ENCODE data around the gene PCNT. TPM values are rescaled to one million over a fixed set of nuclear protein-coding genes. Genes with fewer than 3 reads are reported as not detected.

Gene PCNT
- total RNA-seq, 6 experiments from 2014 or later, result 23.2 to 26.9 (median 25.5) TPM

DNA sequence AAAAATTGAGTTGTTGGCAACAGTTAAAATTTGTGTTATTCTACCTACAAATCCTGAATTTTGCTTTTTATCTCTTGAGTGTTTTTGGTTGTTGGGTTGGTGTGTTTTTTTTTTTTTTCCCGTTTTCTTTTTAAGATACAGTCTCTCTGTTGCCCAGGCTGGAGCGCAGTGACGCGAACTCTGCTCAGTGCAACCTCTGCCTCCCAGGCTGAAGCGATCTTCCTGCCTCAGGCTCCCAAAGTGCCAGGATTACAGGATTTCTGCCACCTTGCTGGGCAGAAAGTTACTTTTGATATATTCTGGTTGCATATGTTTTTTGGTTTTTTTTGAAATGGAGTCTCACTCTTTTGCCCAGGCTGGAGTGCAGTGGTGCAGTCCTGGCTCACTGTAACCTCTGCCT, 4.2 kb downstream of the PCNT start:
- H3K27ac Mint-ChIP-seq, result no peak overlapping the region
- peaks cover 50% of the 10 kb centered on the region for H3K4me1 Mint-ChIP-seq (ENCODE audit: low read depth)
- no peak overlapping the region for H3K4me3 Mint-ChIP-seq
- TF ChIP-seq, protein P1, sequence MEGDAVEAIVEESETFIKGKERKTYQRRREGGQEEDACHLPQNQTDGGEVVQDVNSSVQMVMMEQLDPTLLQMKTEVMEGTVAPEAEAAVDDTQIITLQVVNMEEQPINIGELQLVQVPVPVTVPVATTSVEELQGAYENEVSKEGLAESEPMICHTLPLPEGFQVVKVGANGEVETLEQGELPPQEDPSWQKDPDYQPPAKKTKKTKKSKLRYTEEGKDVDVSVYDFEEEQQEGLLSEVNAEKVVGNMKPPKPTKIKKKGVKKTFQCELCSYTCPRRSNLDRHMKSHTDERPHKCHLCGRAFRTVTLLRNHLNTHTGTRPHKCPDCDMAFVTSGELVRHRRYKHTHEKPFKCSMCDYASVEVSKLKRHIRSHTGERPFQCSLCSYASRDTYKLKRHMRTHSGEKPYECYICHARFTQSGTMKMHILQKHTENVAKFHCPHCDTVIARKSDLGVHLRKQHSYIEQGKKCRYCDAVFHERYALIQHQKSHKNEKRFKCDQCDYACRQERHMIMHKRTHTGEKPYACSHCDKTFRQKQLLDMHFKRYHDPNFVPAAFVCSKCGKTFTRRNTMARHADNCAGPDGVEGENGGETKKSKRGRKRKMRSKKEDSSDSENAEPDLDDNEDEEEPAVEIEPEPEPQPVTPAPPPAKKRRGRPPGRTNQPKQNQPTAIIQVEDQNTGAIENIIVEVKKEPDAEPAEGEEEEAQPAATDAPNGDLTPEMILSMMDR (IDR thresholded peaks at IDR 0.05), result no peak
- no peaks in the 10 kb centered on the region for H3K27me3 Mint-ChIP-seq (ENCODE audit: insufficient read depth)
- DNase-seq, result no peak
- no peaks in the 10 kb centered on the region for H3K9me3 Mint-ChIP-seq
- peaks cover 35% of the 10 kb centered on the region for H3K36me3 Mint-ChIP-seq (ENCODE audit: low read depth)

DNA sequence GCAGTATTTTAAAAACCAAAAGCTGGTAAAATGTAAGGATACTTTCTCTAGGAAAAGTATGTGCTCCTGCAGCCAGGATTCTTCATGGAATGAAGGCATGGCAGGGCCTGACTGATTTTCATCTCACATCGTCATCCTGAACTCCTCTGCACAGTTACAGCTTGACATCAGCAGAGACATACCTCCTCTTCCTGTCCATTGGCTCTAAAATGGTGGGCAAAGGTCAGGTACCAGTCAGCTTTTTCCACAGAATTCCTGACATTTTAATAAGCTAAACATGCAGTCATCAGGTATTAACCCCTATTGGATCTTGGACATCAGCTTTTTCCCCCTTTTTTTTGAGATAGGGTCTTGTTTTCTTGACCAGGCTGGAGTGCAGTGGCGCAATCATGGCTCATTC, 5.8 kb downstream of the PCNT start:
- Mint-ChIP-seq H3K36me3 (ENCODE audit: low read depth) (peaks cover 34% of the 10 kb centered on the region), H3K27ac (no peak overlapping the region), H3K9me3 (no peaks in the 10 kb centered on the region), H3K4me3 (no peak overlapping the region), H3K27me3 (ENCODE audit: insufficient read depth) (no peaks in the 10 kb centered on the region), H3K4me1 (ENCODE audit: low read depth) (peaks cover 52% of the 10 kb centered on the region)
- no peak for DNase-seq
- TF ChIP-seq, protein P1 (IDR thresholded peaks at IDR 0.05), result no peak

DNA sequence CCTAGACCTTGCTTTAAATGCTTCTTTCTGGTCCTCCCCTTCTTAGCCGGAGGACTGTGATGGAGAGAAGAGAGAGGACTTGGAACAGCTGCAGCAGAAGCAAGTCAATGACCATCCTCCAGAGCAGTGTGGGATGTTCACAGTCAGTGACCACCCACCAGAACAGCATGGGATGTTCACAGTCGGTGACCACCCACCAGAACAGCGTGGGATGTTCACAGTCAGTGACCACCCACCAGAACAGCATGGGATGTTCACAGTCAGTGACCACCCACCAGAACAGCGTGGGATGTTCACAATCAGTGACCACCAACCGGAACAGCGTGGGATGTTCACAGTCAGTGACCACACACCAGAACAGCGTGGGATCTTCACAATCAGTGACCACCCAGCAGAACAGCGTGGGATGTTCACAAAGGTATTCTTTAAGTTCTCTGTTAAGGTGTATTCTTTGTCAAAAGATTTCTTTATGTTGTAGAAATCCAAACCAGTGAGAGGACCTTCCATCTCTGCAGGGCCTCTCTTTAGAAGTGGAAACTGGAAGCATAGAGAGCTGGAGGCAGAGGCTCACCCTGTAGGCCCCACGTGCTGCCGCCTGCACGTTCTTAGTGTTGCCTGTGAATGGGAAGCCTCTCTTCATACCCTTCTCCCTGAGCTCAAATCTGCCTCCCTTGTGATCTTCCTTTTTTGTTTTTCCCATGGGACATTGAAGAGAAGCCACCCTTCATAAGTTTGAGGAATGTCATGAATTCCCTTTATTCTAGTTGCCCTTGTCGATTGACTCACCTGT, 10.6 kb downstream of the PCNT start:
- Mint-ChIP-seq H3K9me3 (no peaks in the 10 kb centered on the region), H3K4me1 (ENCODE audit: low read depth) (peaks cover 30% of the 10 kb centered on the region), H3K27ac (no peak overlapping the region), H3K36me3 (ENCODE audit: low read depth) (peaks cover 46% of the 10 kb centered on the region), H3K27me3 (ENCODE audit: insufficient read depth) (no peaks in the 10 kb centered on the region; the same call in 1 of the 2 replicates), H3K4me3 (no peak overlapping the region)
- no peak for DNase-seq
- TF ChIP-seq, protein P1 (IDR thresholded peaks at IDR 0.05), result no peak

DNA sequence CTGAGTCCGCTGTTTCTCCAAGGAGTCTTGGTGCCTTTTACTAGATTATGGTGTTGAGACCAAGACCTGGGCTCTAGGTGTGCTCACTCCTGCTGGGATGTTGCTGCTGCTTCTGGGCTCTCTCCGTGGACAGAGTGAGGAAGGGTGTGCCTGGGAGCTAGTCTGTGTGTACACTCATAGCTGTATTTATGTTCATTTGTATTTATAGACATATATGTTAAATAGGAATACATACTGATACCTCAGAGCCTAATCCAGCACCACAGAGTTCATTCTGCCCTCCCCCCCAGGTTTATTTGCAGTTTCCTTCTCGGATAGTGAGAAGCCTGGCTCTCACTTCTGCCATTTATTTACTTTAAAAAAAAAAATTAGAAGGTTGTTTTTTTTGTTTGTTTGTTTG, 12.6 kb downstream of the PCNT start:
- TF ChIP-seq, protein P1 (IDR thresholded peaks at IDR 0.05), result no peak
- DNase-seq, result no peak
- no peaks in the 10 kb centered on the region; the same call in 1 of the 2 replicates for H3K27me3 Mint-ChIP-seq (ENCODE audit: insufficient read depth)
- no peak overlapping the region for H3K4me3 Mint-ChIP-seq
- H3K9me3 Mint-ChIP-seq, result no peaks in the 10 kb centered on the region
- no peak overlapping the region for H3K27ac Mint-ChIP-seq
- H3K36me3 Mint-ChIP-seq (ENCODE audit: low read depth), result peaks cover 46% of the 10 kb centered on the region
- H3K4me1 Mint-ChIP-seq (ENCODE audit: low read depth), result peaks cover 31% of the 10 kb centered on the region

DNA sequence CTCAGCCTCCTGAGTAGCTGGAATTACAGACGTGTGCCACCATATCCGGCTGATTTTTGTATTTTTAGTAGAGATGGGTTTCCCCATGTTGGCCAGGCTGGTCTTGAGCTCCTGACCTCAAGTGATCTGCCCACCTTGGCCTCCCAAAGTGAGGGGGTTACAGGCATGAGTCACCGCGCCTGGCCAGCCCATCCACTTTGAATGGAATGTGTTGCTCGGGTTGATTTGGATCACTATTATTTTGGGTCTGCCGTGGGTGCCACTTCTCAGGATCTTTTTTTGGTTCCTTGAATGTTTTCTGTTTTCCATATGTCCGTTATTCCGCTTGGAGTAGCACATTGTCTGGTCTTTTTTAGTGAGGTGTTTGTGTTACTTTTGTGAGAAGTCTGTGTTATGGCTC, 17.0 kb downstream of the PCNT start:
- peaks cover 39% of the 10 kb centered on the region for H3K36me3 Mint-ChIP-seq (ENCODE audit: low read depth)
- H3K4me3 Mint-ChIP-seq, result no peak overlapping the region
- DNase-seq, result no peak
- TF ChIP-seq, protein P1 (IDR thresholded peaks at IDR 0.05), result no peak
- H3K4me1 Mint-ChIP-seq (ENCODE audit: low read depth), result peaks cover 20% of the 10 kb centered on the region
- H3K27me3 Mint-ChIP-seq (ENCODE audit: insufficient read depth), result no peaks in the 10 kb centered on the region; the same call in 1 of the 2 replicates
- no peaks in the 10 kb centered on the region for H3K9me3 Mint-ChIP-seq
- peak overlapping the region; percentile 3; the same call in 1 of the 2 replicates for H3K27ac Mint-ChIP-seq
